NOMO-1 treated with dmso at 0.1 percent for 144 hours (cell line): ENCODE data around the gene IGSF22.
"Not testable (repeated sequence)": the region's sequence is repeated elsewhere in the genome, so short reads cannot be mapped to it uniquely, and the experiment has no call there.

Experiments
- DNase-seq: peaks from one replicate; lab custom pipeline; 2025; ENCODE audit not compliant: unreplicated experiment; lab: John Stamatoyannopoulos, UW

The IGSF22 gene

DNA sequence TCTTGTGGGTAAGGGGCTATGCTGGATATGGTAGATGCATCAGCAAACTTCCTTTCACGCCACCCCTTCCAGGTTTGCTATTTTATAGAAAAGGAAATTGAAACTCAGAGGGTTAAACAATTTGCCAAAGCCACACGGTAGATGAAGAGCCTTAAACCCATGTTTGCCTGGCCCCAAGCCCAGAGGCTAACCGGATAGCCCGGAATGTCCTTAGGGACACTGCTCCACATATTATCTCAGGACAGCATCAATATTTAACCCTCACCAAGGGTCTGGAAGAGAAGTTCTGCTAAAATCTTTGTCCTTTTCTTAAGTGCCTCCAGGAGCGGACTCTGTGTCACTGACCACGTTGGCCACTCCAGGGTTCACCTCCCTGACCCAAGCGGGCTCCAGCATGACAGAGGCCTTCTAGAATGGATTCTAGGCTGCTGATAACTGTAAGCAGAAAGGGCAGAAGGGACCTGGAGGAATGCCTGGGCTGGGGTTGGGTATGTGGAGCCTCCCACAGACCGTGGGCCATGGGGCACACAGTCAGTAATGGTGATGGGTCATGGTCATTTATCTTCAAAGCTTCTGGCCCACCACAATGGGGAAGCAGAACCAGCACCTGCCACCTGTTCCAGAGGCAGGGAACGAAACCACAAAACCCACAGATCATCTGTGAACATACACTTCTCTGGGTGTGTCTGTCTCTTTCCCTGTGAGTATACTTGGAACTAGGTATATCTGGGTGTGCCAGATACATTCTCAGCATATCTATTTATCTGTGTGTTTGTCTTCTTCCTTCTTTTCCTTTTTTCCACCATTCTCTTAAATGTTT lies 32.8 kb downstream of the IGSF22 start:
- no peak for DNase-seq

DNA sequence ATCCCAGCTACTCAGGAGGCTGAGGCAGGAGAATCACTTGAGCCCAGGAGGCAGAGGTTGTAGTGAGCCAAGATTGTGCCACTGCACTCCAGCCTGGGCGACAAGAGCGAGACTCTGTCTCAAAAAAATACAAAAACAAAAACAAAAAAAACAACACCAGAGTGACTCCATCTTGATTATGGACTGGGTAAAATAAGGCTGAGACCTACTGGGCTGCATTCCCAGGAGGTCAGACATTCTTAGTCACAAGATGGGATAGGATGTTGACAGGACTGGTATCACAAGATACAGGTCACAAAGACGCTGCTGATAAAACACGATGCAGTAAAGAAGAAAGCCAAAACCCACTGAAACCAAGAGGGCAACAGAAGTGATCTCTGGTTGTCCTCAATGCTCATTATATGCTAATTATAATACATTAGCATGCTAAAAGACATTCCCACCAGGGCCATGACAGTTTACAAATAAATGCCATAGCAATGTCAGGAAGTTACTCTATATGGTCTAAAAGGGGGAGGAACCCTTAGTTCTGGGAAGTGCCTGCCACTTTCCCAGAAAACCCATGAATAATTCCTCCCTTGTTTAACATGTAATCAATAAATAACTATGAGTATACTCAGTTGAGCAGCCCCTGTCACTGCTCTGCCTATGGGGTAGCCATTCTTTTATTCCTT lies 34.4 kb downstream of the IGSF22 start:
- not testable (repeated sequence) for DNase-seq

DNA sequence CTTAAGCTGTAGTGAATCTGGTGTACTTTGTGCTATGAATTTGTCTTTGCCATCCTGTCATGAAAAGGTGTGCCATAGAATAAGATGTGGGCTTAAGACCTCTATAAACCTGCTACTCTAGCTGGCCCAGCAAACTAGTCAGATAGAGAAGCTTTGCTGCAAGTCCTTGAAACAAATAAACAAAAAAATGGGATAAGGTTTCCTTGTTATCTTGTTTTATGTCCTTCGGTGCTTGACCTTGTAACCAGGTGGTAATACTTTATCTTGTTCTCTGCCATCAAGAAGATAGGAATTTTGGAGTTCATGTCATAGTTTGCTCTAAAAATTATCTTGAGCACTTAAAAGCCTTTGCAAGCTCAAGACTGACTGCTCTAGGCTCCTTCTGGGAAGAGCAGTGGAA lies 41.7 kb downstream of the IGSF22 start:
- no peak for DNase-seq

DNA sequence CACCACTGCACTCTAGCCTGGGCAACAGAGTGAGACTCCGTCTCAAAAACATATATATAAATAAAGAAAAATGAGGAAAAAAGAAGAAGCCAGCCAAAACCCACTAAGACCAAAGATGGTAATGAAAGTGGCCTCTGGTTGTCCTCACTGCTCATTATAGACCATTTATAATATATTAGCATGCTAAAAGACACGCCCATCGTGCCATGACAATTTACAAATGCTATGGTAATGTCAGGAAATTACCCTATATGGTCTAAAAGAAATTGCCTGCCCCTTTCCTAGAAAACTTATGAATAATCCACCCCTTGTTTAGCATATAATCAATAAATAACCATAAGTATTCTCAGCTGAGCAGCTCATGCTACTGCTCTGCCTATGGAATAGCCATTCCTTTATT lies 43.5 kb downstream of the IGSF22 start:
- no peak for DNase-seq

DNA sequence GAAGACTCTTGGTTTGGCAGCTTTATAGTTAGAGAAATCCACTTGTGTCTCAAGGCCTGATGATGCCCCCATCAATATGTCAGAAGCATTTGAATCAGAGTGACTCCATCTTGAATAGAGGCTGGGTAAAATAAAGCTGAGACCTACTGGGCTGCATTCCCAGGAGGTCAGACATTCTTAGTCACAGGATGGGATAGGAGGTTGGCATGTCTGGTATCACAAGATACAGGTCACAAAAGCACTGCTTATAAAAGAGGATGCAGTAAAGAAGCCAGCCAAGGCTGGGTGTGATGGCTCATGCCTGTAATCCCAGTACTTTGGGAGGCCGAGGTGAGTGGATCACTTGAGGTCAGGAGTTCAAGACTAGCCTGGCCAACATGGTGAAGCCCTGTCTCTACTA lies 44.0 kb downstream of the IGSF22 start:
- DNase-seq, result not testable (repeated sequence)

DNA sequence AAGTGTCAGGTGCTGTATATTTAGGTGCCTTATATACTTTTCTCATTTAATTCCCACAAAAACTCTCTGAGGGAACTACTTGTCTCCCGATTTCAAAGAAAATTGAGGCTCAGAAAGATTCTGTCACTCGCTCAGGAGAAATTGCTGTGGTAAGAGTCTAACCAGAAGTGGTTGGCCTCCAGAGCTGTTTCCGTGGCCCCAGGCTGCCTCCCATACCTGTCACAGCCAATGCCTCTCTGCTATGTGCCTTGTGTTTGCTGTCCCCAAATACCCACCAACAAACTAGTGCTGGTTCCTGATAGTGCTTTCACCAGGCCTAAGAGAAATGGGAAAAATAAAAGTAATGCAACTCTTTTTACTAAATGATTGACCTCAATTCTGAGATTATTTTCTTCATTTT lies 48.4 kb downstream of the IGSF22 start:
- DNase-seq, result no peak

DNA sequence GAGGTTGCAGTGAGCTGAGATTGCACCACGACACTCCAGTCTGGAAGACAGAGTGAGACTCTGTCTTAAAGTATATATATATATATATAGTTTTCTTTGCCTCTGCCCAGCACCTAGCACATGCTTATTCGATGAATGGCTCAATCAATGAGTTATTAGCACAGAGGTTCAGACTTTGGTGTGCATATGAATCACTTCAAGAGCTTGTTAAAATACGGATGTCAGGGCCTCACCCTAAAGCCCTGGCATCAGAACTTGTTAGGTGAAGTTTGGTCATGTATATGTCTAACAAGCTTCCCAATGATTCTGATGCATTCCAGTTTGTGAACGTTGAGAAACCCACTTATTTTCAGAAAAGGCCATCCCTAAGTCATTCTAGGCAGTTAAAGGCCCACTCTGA lies 49.2 kb downstream of the IGSF22 start:
- DNase-seq, result no peak

DNA sequence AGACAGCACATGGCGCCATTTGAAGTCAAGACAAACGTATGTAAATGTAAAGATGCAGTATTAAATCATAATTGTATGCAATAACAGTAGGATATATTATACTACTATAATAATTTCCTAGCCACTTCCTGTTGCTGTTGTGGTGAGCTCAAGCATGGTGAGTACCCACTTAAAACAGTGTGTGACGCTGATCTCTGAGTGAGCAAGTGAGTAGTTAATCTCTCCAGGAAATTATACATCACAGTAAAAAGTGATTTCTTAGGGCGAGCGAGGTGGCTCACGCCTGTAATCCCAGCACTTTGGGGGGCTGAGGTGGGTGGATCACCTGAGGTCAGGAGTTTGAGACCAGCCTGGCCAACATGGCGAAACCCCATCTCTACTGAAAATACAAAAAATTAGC lies 53.8 kb downstream of the IGSF22 start:
- DNase-seq, result not testable (repeated sequence)

DNA sequence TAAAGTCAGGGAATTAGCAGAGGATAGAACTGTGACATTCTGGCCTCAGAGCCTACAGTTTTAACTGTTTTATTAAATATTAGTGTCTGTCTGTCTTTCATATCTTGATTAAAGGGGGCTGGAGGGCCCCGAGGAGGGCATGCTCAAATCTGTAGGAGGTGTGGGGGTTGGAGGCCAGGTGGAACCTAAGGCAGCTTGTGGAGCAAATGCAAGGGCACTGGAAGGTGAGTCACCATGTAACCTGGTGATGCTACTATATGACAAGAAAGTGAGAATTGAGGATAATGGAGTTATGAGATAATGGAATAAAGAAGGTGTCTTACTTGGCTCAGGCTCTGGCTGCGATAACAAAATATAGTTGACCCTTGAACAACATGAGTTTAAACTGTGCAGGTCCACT lies 54.7 kb downstream of the IGSF22 start:
- DNase-seq, result no peak

DNA sequence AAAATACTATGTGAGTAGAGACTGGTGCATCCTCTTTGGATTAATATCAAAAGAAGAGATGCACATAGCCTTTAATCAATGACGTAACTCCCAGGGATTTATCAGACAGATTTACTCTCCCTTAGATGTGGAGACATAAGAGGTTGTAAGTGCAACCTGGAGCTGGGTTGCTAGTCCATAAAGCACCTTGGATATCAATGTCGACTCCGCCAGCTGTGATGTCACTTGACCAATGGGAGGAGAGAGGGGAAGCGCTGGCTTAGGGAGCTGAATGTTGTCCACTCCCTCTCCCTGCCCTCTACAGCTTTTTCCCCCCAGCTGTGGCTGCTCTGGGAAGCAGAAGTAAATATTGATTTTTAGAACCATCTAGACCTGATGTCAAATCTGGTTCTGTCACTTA lies 56.3 kb downstream of the IGSF22 start:
- no peak for DNase-seq

DNA sequence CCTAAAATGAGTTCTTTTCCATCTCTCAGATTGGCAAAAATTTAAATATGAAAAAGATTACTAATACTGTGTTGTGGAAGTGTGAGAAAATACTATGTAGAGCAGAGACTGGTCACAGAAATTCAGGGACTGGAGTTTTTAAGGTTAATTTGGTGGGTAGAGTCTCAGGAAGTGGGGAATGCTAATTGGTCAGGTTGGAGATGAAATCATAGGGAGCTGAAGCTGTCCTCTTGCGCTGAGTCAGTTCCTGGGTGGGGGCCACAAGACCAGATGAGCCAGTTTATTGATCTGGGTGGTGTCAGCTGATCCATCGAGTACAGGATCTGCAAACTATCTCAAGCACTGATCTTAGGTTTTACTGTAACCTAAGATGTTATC lies 56.8 kb downstream of the IGSF22 start:
- no peak for DNase-seq

DNA sequence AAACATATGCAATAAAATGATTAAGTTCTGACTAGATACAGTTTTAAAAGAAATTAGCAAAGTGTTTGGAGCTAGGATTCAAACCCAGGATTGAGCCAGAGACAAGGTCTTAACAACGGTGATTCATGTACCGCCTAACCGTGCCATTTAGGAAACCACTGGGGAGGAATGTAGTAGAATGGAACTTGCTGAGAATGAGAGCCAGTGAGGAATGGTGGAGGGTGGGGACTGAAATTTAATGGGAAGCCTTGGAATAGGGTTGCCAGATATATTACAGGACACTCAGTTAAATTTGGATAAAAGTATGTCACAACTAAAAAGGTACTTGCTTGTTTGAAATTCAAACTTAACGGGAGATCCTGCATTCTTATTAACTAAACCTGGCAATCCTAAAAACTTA lies 57.9 kb downstream of the IGSF22 start:
- DNase-seq, result no peak

DNA sequence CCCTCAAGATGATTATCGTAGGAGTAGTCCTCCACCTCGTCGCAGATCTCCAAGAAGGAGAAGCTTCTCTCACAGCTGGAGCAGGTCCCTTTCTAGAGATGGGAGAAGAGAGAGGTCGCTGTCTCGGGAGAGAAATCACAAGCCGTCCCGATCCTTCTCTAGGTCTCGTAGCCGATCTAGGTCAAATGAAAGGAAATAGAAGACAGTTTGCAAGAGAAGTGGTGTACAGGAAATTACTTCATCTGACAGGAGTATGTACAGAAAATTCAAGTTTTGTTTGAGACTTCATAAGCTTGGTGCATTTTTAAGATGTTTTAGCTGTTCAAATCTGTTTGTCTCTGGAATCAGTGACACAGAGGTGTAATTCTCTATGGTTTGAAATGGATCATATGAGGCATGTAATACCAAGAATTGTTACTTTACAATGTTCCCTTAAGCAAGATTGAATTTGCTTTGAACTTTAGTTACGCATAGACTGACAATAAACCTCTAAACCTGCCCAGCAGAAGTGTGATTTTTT lies 60.6 kb downstream of the IGSF22 start:
- not testable (repeated sequence) for DNase-seq

DNA sequence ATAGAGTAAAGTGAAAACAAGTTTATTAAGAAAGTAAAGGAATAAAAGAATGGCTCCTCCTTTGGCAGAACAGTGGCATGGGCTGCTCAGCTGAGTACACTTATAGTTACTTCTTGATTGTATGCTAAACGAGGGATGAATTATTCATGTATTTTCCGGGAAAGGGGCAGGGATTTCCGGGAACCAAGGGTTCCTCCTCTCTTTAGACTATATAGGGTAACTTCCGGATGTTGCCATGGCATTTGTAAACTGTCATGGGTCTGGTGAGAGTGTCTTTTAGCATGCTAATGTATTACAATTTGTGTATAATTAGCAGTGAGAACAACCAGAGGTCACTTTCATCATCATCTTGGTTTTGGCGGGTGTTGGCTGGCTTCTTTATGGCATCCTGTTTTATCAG lies 68.3 kb downstream of the IGSF22 start:
- DNase-seq, result no peak
